ENCODE results near the gene ITPR1.

- TF ChIP-seq CTCF (conservative IDR thresholded peaks at IDR 0.05; ENCODE audit: low read depth in 2 of 2) (no peak), POLR2AphosphoS5 (IDR thresholded peaks at IDR 0.05; ENCODE audit: low read depth) (no peak)
These were observed 21.2 kb upstream of the ITPR1 start for GRCh38 chr3:4471907-4472306.

Data from GM23338 (cell line).